ENCODE data around the gene ZC3H14.

Gene ZC3H14

GRCh38 chr14:88551980-88552431 lies 10.8 kb upstream of the ZC3H14 start:
- DNase-seq (ENCODE audit: low read depth): no peak

- no peak for DNase-seq (ENCODE audit: low read depth)
Observed at GRCh38 chr14:88552876-88553275, 10.0 kb upstream of the ZC3H14 start.

DNA sequence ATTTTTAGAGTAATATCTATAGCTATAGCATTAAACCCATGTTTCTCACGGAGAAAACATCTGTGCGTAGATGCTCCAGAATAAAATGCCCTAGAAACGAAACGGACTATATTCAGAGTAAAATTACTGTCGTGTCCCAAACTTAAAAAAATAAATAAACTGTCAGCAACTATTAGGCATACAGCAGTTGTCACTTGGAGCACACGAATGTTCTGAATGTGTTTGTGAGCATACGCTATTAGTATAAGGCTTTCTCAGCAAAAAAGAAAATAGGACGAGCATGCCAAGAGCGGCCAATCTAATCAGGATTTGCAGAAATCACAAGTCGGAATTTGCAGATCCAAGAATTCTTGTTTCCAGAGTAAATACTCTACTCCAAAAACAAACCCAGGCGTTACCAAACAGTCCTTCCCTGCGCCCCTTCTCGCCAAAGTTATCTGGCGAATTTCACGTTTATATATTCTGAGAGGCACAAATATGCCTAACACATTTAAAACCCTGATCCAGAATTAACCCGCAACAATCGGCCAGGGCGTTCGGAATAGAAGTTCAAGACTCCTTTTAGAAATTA lies 8.9 kb upstream of the ZC3H14 start:
- DNase-seq (ENCODE audit: low read depth): no peak

DNA sequence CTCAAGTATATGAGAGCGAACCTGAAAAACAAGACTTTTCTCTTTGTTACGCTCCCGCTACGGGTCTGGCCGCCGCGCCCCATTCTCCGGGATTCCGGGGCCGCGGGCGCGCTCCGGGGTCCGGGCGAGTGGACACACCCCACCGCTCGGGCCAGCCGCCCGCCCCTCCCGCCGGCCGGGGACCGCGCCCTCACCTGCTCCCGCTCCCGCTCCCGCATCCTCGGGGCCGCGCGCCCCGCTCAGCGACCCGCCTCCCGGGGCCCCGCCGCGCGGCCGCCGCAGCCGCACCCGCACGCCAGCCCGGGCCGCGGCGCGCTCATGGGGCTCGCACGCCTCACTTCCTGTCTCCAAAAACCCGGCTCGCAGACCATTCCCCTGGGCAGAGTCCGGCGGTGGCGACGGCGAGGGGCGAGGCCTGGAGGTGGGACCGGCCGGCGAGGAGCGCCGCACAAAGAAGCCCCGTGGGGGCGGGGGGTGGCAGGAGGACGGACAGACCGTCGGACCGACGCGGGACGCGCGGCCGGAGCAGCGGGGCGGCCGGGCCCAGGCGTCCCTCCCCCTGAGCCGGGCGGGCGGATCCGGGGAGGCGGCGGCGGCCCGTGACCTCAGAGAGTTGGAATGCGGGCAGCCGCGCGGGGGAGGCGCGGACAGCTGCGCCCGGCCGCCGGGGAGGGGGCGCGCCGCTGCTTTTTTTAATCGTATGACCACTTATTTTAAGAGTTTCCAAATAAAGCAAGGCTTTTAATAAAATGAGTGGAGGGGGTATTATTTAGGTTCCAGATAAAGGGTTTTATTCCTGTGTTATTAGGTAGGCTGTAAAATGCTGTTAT lies 8.2 kb upstream of the ZC3H14 start, which contains the start of gene PTPN21:
TSS of gene PTPN21 (minus strand) at position 551 of the 830 bp plus-strand sequence. CDS start 4,590 bp downstream, outside the sequence.
- no peak for DNase-seq (ENCODE audit: low read depth)

DNA sequence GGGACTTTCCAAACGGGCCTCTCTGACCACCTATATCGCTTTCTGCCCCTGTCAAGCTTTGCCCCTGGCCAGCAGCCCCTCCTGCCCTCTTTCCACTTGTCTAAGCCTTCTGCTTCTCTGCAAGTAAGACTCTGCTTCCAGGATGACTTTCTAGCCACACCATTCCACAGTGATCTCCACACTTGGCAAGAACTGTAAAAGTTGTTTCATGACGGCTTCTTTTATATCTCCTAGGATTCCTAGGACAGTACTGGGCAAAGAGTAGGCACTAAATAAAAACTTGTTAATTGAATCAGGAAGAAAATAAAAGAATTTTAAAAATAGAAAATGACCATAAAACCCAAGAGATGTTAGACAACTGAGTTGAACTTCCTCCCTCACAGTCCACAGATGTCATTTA lies 6.3 kb upstream of the ZC3H14 start:
- no peak for DNase-seq (ENCODE audit: low read depth)

DNA sequence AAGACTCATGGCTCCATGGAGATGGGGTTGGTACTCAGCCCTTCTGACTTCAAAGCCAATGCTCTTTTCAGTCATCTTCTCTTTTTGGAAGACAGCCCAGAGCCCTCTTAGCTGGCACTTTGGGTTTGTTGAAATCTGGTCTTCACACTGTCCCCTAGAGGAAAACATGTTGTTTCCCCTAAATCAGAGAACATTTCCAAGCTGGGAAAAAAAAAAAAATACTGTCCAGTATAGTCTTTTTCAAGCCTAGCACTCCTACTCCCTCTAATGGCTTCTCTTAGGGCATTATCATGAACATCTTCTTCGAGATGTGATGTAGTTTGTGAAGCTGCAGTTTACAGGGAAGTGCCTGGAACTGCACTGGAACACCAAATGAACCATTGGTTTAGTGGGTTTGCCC lies 3.0 kb upstream of the ZC3H14 start:
- DNase-seq (ENCODE audit: low read depth): no peak

- no peak for DNase-seq (ENCODE audit: low read depth)
Observed at GRCh38 chr14:88562532-88562830, 356 bp upstream of the ZC3H14 start.

DNA sequence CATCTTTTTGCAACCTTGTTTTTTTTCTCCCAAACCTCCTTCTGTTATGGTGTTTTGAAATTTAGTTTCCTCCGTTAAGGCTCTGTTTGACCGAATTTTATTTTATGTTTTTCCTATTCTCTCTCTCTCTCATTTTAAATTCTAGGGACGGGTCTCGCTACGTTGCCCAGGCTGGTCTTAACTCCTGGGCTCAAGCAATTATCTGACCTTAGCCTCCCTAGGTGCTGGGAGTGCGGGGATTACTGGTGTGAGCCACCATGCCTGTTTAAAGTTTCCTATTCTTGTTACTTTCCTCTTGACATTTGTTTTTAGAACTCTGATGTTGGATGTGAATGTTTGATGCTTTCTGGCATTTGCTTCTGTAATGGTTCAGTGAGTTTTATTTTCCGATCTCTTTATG lies 1.0 kb downstream of the ZC3H14 start:
- no peak for DNase-seq (ENCODE audit: low read depth)

- DNase-seq (ENCODE audit: low read depth): no peak
Observed at GRCh38 chr14:88565427-88565826, 2.6 kb downstream of the ZC3H14 start.

- no peak for DNase-seq (ENCODE audit: low read depth)
Observed at GRCh38 chr14:88568196-88568595, 5.4 kb downstream of the ZC3H14 start.

DNA sequence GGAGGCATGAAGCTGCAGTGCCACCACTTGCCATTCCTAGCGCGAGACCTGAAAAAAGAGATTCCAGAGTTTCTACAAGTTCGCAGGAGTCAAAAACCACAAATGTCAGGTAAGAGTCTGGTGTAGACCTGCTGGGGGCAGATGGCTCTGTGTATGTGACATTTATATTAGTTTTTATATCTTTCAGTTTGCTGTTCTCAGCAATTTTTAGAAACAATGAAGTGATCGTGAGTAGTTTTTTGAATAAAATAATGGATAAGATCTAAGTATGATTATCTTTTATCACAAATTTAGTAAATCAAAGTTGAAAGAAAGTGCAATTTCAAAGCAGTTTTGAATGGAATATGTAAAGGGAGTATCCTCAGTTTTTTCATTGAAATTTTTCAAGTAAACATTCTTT lies 9.3 kb downstream of the ZC3H14 start:
- no peak for DNase-seq (ENCODE audit: low read depth)

- DNase-seq (ENCODE audit: low read depth): no peak
Observed at GRCh38 chr14:88576222-88576621, 13.4 kb downstream of the ZC3H14 start.

DNA sequence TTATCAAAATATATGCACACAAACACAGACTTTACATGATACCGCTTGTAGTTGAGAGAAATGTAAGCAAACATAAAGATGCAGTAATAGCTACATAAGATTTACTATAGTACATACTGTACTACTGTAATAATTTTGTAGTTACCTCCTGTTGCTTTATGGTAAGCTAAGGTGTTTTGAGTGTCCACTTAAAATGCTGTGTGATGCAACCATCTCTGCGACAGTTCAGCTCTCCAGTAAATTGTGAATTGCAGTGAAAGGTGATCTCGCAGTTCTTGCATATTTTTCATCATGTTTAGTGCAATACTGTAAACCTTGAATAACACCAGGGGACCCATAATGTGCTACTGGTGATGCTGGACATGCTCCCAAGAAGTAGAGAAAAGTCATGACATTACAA lies 21.6 kb downstream of the ZC3H14 start:
- DNase-seq (ENCODE audit: low read depth): no peak

GRCh38 chr14:88588081-88588480 lies 25.2 kb downstream of the ZC3H14 start:
- no peak for DNase-seq (ENCODE audit: low read depth)

DNA sequence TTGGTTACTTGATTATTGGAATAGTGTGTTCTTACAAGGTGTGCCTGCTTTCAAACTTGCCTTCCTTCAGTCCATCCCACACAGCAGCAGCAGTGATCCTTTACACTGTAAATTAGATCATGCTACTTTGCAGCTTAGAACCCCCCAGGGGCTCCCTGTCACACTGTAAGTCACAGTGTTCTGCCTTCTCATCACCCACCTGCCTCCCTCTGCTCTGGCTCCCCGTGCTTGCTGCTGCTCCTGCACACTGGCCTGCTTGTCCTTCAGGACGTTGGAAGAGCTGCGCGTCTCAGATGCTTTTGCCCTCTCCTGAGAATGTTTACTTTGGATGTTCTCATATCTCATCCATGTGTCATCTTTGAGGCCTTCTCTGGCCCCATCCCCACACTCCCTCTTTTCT lies 27.3 kb downstream of the ZC3H14 start:
- no peak for DNase-seq (ENCODE audit: low read depth)

GRCh38 chr14:88592031-88592430 lies 29.2 kb downstream of the ZC3H14 start:
- DNase-seq (ENCODE audit: low read depth): no peak

DNA sequence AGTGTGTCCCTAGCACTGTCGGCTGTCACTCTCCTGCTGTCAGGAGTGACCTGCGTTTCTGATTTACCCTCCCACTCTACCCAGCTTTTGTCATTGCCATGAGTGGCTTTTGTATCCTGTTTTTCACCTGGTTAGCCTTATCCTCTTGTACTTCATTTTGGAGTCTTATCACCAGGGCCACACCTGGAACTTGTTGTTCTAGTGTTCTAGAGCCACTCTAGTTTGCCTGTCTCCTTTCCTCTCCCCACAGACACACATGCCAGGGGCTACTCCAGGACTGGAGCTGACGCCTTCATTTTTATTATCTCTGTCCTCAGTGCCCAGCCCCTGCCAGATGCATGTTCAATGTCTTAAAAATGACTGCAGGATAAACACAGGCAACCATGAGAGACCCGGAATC lies 34.2 kb downstream of the ZC3H14 start:
- DNase-seq (ENCODE audit: low read depth): no peak

DNA sequence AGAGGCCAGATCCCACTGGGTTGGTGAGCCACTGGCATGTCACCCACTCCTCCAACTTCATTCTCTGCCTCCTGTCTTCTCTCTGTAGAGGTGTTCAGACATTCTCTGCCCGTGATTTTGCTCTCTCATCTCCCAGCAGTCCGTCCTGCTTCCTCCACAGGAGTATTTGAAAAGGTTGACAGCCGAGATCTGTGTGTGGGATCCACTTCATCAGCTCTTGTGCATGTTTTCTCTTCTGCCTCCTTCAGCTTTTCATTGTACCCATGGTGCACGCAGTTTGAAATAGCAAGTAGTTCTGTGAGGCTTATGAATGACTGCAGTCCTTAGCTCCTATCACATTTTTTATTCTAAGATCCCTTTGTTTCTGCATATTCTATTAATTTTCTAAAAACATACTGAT lies 34.8 kb downstream of the ZC3H14 start:
- no peak for DNase-seq (ENCODE audit: low read depth)

DNA sequence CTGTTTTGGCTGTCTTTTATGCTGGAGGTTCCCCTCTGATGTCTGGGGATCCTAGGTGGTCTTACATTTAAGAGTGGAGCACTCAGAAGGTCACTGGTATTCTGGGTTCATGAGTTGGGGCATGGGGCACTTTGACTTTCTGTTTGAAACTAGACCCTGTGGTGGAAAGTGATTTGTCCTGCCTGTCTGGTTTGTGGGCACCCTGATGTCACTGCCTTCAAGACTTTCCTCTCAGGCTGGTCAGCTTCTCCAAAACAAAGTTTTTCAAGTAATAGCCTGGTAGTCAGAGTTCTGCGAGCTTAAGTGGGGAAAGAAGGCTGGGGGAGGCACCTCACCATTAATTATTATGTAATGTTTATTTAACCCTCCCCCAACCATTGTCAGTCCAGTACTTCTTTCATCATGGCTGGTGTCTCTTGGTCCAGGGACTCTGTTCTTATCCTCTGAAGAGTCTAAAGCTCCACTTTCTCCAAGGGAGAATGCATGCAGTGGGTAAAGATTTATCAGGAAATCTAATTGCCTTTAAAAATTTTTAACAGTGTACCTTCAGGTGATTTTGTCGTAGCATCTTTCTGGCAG lies 35.3 kb downstream of the ZC3H14 start:
- DNase-seq (ENCODE audit: low read depth): no peak

GRCh38 chr14:88599326-88599725 lies 36.5 kb downstream of the ZC3H14 start:
- no peak for DNase-seq (ENCODE audit: low read depth)

- DNase-seq (ENCODE audit: low read depth): no peak
Observed at GRCh38 chr14:88599761-88600439, 37.1 kb downstream of the ZC3H14 start.

GRCh38 chr14:88604212-88604611 lies 41.4 kb downstream of the ZC3H14 start:
- no peak for DNase-seq (ENCODE audit: low read depth)

DNA sequence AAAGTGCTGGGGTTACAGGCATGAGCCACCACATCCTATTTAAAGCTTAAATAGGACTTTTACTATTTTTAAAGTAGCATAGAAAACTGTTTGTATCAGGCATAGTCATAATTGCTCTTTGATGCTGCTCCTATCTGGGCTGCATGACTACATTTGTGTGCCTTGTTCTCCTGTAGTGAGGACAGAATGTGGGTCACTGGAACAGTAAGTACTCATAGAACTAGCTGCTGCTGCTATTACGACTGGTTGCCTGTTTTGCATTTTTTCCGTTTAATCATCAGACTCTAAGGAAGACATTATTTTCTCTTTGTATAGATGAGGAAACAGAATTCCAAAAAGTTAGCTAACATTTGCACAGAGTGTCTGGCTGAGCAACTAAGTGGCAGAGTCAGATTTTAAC lies 42.8 kb downstream of the ZC3H14 start:
- DNase-seq (ENCODE audit: low read depth): no peak

All from stimulated activated CD8-positive, alpha-beta memory T cell treated with anti-CD3 and anti-CD28 coated beads, Interleukin-4, amount 100 ng/mL, for 24 hours (primary cell).